HT-29 (cell line): ENCODE data around the gene SULF2. TPM values are rescaled to one million over a fixed set of nuclear protein-coding genes. Genes with fewer than 3 reads are reported as not detected.
A peak's percentile ranks its signal among the peaks of the same experiment; 100 is the strongest.

ENCODE experiments used
- DNase-seq: peaks from one replicate; pipeline ENCODE4 v3.0.0-alpha.2; 2015; ENCODE audit warnings: low spot score
- total RNA-seq: library from RNA; depleted of rRNA; stranded (reverse); fragments of >200 nt; shearing (Covaris generic); gene quantifications from 2 replicates; pipeline ENCODE4 v1.2.3, GENCODE V29; 2014

Gene SULF2
- total RNA-seq, 1 experiment from 2014 or later, result 147 TPM

DNA sequence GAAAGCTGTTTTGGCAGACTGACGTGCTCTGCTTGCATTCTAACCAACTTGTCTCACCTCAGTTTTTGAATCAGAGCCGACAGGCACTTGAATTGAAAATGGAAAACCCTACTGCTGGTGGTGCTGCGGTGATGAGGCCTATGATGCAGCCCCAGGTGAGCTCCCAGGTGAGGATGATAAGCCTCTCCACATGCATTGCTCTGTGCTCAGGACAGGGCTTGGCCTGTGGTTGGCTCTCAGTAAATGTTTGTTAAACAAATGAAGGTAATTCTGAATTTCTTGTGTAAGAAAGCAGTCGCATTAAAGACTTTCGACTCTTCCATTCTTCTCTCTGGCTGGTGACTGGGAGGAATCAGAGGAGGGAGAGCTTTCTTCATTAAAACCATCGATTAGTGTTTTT lies 136.3 kb downstream of the SULF2 start:
- no peak for DNase-seq

DNA sequence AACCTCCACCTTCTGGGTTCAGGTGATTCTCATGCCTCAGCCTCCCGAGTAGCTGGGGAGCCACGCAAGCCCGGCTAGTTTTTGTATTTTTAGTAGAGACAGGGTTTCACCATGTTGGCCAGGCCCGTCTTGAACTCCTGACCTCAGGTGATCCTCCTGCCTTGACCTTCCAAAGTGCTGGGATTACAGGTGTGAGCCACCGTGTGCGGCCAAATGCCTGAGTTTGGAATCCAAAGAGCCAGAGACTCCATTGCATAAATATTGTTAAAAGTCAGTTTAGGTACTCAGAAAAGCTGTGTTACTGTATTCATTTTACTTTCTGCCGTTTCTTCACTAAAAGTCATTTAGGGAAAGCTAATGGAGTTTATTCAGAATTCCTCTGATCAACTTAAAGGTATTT lies 137.3 kb downstream of the SULF2 start:
- DNase-seq, result no peak

DNA sequence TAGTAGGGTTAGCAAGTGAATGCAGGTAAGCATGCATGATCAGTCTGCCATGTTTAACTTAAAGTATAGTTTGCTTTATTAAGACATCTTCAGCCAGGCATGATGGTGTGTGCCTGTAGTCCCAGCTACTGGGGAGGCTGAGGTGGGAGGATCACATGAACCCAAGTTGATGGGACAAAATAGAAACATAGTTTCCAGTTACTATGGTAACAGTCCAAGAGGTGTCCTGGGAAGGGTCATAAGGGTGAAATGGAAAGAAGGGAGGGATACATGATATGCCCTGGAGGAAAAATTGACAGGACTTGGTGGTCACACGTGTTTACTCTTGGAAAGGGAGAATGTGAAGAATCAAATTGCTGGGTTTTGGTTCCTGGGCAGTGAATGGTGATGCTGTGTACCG lies 139.6 kb downstream of the SULF2 start:
- DNase-seq, result no peak

DNA sequence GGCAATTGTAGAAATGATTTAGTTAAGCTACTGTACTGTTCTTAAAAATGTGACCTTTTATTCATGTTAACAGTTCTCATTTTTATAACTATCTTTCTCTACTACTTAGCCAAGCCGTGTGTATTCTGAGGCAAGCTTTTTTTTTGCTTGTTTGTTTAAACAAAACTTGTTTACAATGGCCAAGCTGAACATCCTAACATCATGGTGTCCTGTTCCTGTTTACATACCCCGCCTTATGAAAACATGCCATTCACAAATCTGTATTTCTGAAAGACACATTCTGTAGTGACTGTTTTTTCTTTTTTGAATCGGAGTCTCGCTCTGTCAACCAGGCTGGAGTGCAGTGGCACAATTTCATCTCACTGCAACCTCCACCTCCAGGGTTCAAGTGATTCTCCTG lies 142.7 kb downstream of the SULF2 start:
- DNase-seq, result no peak

DNA sequence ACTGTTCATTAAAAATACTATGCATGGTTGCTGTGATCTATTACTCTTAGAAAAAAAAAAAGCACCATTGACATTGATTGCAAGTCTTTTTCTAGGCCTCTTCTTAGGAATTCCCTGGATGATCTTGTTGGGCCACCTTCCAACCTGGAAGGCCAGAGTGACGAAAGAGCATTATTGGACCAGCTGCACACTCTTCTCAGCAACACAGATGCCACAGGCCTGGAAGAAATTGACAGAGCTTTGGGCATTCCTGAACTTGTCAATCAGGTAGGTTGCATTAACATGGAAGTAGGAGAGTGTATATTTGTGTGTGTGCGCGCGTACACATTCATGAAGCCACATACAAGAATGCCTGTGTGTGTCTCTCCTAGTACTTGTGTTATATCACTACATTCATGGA lies 143.2 kb downstream of the SULF2 start:
- no peak for DNase-seq

DNA sequence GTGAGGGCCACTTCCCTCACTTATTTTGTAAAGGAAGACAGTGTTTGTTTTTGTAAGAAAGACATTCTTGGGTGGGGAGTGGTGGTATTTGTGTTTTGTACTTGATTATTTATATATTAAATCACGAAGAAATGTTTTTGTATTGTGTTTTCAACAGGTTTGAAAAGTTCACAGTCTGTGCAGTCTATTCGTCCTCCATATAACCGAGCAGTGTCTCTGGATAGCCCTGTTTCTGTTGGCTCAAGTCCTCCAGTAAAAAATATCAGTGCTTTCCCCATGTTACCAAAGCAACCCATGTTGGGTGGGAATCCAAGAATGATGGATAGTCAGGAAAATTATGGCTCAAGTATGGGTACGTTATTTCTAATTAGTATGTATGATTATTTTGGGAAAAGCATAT lies 146.4 kb downstream of the SULF2 start:
- DNase-seq, result no peak

DNA sequence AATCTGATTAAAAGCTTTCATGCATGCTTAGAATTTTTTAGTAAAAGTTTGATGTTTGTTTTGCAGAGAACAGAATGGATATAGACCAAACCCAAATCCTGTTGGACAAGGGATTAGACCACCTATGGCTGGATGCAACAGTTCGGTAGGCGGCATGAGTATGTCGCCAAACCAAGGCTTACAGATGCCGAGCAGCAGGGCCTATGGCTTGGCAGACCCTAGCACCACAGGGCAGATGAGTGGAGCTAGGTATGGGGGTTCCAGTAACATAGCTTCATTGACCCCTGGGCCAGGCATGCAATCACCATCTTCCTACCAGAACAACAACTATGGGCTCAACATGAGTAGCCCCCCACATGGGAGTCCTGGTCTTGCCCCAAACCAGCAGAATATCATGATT lies 150.0 kb downstream of the SULF2 start:
- DNase-seq, result no peak

DNA sequence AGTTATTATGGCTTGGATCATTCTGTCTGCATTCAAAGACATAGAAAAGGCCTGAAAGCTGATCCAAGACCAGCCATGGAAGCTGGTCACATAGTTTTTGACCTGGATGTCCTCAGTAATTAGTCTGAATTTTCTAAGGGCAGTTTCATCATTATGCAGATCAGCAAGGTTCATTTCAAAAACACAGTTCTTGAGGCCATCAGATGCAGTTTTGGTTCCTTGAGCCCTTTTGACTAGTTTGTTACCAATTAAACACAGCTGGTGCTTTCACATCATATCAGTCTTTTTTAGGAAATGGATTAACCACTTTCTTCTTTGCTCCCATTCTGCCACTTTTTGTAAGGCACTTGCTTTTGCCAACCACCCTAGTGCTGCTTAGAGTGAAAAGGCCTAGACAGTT lies 154.2 kb downstream of the SULF2 start:
- DNase-seq, result no peak

DNA sequence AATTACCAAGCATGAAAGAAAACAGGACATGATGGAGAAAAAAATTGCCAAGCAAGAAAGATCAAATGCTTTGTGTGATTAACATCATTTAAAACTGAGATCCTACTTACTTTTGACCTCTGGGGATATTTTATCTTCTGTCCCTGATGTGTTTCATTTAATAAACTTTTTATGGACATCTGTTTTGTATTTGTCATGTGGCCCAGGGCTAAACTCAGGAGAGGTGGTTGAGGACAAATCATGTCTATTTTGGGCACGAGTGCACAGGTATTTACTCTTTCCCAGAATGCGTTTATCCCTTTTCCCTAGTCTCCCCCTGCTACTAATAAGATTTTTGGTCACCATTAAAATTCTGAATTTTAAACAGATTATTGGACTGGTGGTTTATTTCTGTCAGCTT lies 155.4 kb downstream of the SULF2 start:
- no peak for DNase-seq

DNA sequence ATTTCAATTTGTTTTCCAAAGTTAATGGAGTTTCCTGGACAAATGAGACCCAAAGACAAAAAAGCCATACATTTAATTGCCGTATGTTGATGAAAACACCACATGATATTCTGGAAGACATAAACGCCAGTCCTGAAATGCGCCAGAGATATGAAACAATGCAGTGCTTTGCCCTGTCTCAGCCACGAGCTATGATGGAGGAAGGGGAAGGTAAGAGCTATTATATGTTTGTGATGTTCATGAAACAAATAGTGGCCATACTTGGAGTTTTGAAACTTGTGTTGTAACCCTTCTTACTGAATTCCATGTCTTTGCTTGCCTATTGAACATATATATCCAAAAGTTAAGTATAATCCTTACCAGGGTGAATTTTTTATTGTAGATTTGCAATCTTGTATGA lies 157.7 kb downstream of the SULF2 start:
- DNase-seq, result no peak

DNA sequence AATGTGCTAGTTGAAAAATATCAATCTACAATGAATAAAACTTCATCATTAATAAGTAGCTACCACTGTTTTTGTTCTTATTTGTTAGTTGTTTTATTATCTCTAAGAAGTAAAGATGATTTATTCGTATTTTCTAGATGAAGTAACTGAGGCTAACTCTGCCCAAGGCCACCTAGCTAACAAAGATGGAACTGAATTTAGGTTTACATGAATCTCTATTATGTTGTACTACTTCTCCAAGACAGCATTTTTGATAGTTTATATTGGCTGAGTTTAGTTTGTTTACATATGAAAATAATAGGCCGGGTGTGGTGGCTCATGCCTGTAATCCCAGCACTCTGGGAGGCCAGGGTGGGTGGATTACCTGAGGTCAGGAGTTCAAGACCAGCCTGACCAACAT lies 162.1 kb downstream of the SULF2 start:
- DNase-seq, result no peak

DNA sequence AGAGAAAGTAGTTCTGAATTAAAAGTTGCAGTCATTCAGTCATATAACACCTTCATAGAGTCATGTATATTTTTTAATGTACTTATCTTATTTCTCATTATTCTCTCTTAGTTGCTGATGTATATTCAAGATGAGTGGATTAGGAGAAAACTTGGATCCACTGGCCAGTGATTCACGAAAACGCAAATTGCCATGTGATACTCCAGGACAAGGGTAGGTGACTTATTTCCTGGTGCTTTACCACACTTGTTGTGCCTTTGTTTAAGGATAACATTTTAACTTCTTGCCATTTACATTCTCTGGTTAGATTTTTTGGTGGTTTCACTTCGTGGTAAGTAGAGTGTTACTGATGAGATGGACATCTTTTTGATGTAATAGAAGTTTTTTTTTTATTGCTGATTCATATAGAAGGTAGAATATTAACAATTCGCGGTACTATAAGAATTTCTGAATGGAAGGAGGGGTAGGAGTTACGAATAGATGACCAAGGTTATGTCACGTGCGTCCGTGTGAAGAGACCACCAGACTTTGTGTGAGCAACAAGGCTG lies 163.1 kb downstream of the SULF2 start:
- no peak for DNase-seq

DNA sequence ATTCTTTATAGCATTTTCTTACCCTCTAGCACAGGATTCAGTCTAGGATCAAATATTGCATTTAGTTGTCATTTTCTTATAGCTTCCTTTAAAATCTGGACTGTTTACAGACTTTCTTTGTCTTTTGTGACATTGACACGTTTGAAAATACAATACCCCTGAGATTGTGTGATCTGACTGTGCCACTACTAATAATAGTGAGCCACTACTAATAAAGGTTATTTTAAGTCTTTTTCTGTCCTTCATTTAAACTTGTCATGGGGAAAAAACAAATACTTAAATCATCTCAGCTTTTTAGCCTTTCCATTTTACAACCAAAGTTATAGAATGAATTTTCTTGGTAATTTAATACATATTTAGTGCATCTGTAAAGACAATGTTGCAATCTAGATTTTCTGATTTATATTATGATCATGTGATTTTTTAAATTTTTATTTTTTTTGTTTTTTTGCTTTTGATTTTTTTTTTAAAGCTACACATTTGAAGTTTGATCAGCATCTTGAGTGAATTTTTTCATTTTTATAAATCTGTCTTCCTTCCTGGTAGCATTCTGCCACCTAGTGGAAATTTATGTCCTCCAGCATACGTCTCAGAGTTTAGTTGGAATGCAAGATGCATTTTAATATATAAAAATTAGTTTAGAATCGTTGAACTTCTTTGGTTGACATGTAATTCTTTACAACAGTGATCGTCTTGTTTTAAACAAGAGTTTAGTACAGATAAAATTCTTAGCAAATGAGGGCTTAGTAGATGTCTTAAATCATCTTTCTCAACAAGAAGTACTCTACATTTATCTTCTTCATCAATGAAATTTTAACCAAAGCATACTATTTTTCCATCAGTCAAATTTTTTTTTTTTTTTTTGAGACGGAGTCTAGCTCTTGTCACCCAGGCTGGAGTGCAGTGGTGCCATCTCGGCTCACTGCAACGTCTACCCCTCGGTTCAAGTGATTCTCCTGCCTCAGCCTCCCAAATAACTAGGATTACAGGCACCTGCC lies 164.2 kb downstream of the SULF2 start:
- peak; percentile 78 for DNase-seq

DNA sequence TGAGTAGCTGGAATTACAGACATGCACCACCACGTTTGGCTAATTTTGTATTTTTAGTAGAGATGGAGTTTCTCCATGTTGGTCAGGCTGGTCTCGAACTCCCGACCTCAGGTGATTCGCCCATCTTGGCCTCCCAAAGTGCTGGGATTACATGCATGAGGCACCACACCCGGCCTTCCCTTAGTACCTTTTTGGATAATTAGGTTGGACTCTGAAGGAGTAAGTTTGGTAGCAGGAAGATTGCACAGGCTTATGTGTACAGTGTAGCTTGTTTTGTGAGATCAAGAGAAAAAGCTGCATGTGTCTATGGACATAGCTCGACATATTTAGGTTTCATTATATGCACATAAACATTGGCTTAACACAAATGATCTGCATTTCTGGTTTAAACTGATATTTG lies 166.8 kb downstream of the SULF2 start:
- no peak for DNase-seq

DNA sequence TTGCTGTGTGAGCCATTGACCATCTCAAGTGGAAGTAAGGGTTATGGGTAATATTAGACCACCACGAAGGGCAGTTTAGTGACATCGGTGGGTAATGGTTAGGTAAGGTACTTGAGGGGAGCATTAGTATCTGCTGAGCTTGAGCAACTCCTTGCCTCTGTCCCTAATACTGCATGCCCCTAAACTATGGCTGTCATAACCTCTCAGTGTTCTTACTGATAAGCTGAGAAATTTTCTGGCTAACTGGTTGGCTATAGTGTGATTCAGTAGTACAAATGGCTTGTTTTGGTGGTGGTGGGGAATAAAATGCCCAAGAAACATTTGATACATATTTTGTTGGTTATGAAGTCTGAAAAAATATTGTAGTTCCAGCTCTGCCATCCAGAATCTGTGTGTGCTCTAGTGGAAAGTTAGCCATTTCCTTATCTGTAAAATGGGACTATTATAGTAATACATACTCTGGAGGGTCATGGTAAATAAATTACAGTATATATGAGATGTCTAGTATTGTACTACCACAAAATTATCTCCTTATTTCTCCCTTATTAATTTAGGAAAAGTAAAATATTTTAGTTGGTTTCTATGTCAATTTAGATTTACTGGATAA lies 170.5 kb downstream of the SULF2 start:
- no peak for DNase-seq

DNA sequence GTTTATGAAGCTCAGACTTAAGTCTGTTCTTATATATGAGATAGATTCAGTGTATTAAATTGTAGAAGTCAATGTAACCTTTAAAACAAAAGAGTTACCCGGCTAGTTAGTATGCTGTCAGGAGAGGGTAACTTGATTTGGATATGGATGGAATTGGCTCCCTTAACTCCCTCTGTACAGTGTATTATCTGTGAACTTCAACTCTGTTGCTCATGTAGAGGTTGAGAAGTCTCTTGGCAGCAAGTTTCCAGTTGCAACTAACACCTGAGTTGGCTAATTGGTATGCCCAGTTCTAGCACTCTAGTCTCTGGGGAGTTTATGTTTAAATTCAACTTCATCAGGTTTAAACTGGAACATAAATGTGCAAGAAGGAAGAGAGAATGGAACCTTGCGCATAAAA lies 172.6 kb downstream of the SULF2 start:
- no peak for DNase-seq

DNA sequence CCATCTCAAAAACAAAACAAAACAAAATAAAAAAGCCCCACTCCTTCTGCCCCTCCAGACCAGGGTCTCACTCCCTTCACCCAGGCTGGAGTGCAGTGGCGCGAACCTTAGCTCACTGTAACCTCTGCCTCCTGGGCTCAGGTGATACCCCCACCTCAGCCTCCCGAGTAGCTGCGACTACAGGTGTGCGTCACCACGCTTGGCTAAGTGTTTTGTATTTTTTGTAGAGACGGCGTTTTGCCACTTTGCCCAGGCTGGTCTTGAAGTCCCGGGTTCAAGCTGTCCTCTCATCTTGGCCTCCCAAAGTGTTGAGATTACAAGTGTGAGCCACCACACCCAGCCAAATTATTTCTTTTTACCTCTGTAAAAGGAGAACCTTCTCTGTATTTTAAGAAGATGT lies 173.5 kb downstream of the SULF2 start:
- no peak for DNase-seq

DNA sequence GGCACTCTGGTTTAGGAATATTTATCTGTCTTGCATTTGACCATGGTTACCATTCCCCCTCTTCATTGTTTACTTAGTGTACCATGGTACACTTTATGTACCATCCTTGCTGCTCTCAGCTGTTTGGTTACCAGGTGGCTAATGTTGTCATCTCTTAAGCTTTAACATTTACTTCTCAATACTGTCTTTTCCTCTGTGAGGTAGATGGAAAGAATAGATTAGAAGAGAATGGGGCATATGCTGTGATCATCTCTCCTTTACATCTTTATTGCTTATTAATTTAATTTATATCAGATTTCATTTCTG lies 174.4 kb downstream of the SULF2 start:
- no peak for DNase-seq

DNA sequence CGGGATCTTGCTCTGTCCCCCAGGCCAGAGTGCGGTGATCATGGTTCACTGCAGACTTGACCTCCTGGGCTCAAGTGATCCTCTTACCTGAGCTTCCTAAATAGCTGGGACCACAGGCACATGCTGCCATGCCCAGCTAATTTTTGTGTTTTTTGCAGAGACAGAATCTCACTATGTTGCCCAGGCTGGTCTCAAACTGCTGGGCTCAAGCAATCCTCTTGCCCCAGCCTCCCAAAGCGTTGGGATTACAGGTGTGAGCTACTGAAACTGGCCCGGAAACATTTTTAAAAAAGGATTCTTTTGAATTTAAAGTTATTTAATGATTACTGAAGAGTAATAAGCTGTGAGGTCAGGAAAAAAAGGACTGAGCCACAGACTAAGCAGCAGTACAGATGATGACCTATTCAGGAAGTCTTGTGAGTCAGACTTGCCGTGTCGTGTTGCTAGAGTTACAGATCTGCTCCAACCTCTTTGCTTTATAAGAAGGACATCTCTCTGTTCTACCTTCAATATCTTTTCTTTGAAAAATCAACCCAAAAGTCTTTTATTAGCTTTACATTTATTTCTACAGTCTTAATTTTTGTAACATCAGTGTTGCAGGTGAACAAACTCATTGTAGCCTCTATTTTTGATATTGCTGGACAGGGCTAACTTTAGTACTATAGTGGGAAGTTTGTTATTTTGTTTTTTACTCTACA lies 174.9 kb downstream of the SULF2 start:
- peak; percentile 60 for DNase-seq

DNA sequence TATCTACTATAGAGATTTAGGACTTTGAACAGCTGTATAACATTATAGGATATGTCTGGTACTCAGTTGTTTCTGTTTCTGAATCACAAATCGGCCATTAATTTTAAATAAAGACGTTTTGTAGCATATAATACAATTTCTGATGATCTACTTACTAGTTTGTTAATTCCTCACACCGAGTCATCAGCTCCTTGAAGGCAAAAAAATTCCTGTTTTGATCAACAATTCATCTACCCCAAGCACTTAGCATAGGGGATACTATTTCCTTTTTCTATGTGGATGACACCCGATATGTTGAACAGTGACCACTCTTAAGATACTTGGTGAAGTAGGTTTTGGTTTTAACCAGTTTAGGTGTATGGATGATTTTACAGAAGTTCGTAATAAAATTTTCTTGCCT lies 176.3 kb downstream of the SULF2 start:
- DNase-seq, result no peak
